ENCODE data around the gene PREP. TPM values are rescaled to one million over a fixed set of nuclear protein-coding genes. Genes with fewer than 3 reads are reported as not detected.

PREP gene
- polyA plus RNA-seq, 2 of the 4 experiments (the other 2 are of a cell fraction) = 18.9 to 29.7 TPM

- H3K27ac ChIP-seq = no peak overlapping the region
- POLR2A ChIA-PET = no interaction called here
- H3K4me1 ChIP-seq = peaks cover 6% of the 10 kb centered on the region; the same call in 1 of the 3 replicates
- no peak for ATAC-seq
- WGBS (ENCODE audit: missing lambda C conversion rate) = 72% methylated on average over 4 of the region's 4 CpGs
- no peak for DNase-seq (ENCODE audit: low read depth in 1 of 2, low spot score in 1 of 2)
- no peak overlapping the region for H3K4me2 ChIP-seq
- no peaks in the 10 kb centered on the region for H3K9me3 ChIP-seq
- CTCF ChIA-PET = interaction anchor here (1.0 to 2.5 kb wide), 4 partner anchors 9 to 272 kb away, joined by 3 to 9 read pairs (median 6); partner anchors contain the start of gene PREP
- TF ChIP-seq KDM1A (IDR thresholded peaks at IDR 0.05; ENCODE audit: low read depth) (no peak), FOXS1 (CRISPR knock-in tag; IDR thresholded peaks at IDR 0.05) (no peak), TFCP2L1 (CRISPR knock-in tag; IDR thresholded peaks at IDR 0.05) (no peak), NR3C1 (IDR thresholded peaks at IDR 0.05) (no peak), HOXB5 (CRISPR knock-in tag; IDR thresholded peaks at IDR 0.05) (no peak), EP300 (IDR thresholded peaks at IDR 0.05) (no peak)
- TF ChIP-seq, protein P1, sequence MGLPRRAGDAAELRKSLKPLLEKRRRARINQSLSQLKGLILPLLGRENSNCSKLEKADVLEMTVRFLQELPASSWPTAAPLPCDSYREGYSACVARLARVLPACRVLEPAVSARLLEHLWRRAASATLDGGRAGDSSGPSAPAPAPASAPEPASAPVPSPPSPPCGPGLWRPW (IDR thresholded peaks at IDR 0.05) = no peak
- H3K4me3 ChIP-seq = no peak overlapping the region
- no peak for FAIRE-seq
Measured at GRCh38 chr6:105372142-105372848, 30.6 kb downstream of the PREP start.

GRCh38 chr6:105370351-105370750 is 32.5 kb downstream of the PREP start:
- WGBS (ENCODE audit: missing lambda C conversion rate) = 96% methylated on average over 1 of the region's 1 CpG
- TF ChIP-seq MAX (IDR thresholded peaks at IDR 0.05) (no peak), EHF (CRISPR knock-in tag; IDR thresholded peaks at IDR 0.05) (no peak), RARB (CRISPR knock-in tag; IDR thresholded peaks at IDR 0.05) (no peak), ZC3H11A (IDR thresholded peaks at IDR 0.05) (no peak), PHF8 (IDR thresholded peaks at IDR 0.05; ENCODE audit: borderline replicate concordance, low read depth) (no peak), SMC3 (IDR thresholded peaks at IDR 0.05) (no peak), FOSL2 (IDR thresholded peaks at IDR 0.05) (no peak), FOSL2 (CRISPR knock-in tag; IDR thresholded peaks at IDR 0.05) (no peak), FOXS1 (CRISPR knock-in tag; IDR thresholded peaks at IDR 0.05) (no peak), HOXB5 (CRISPR knock-in tag; IDR thresholded peaks at IDR 0.05) (no peak), CBX2 (IDR thresholded peaks at IDR 0.05; ENCODE audit: borderline replicate concordance, low read depth) (no peak), HDAC2 (IDR thresholded peaks at IDR 0.05) (no peak), EHMT2 (IDR thresholded peaks at IDR 0.05; ENCODE audit: low read depth) (no peak), POLR2AphosphoS2 (conservative IDR thresholded peaks at IDR 0.05; ENCODE audit: low read length) (no peak), BHLHE40 (IDR thresholded peaks at IDR 0.05; ENCODE audit: low read depth, low read length) (no peak)
- TF ChIP-seq, protein P2, sequence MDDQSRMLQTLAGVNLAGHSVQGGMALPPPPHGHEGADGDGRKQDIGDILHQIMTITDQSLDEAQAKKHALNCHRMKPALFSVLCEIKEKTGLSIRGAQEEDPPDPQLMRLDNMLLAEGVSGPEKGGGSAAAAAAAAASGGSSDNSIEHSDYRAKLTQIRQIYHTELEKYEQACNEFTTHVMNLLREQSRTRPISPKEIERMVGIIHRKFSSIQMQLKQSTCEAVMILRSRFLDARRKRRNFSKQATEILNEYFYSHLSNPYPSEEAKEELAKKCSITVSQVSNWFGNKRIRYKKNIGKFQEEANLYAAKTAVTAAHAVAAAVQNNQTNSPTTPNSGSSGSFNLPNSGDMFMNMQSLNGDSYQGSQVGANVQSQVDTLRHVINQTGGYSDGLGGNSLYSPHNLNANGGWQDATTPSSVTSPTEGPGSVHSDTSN (IDR thresholded peaks at IDR 0.05) = no peak
- TF ChIP-seq, protein P3, sequence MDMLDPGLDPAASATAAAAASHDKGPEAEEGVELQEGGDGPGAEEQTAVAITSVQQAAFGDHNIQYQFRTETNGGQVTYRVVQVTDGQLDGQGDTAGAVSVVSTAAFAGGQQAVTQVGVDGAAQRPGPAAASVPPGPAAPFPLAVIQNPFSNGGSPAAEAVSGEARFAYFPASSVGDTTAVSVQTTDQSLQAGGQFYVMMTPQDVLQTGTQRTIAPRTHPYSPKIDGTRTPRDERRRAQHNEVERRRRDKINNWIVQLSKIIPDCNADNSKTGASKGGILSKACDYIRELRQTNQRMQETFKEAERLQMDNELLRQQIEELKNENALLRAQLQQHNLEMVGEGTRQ (IDR thresholded peaks at IDR 0.05) = no peak
- H3K27ac ChIP-seq = no peak overlapping the region
- ATAC-seq (no peak), FAIRE-seq (no peak), DNase-seq (ENCODE audit: low read depth in 1 of 2, low spot score in 1 of 2) (no peak)
- peaks cover 6% of the 10 kb centered on the region; the same call in 1 of the 3 replicates for H3K4me1 ChIP-seq
- no peak overlapping the region for H3K4me3 ChIP-seq
- ChIA-PET POLR2A (no interaction called here), CTCF (interaction anchor here (1.8 kb wide), 1 partner anchor 283 kb away, joined by 3 read pairs; no protein-coding TSS in a partner anchor)
- no peak overlapping the region for H3K4me2 ChIP-seq
- no peaks in the 10 kb centered on the region for H3K9me3 ChIP-seq

DNA sequence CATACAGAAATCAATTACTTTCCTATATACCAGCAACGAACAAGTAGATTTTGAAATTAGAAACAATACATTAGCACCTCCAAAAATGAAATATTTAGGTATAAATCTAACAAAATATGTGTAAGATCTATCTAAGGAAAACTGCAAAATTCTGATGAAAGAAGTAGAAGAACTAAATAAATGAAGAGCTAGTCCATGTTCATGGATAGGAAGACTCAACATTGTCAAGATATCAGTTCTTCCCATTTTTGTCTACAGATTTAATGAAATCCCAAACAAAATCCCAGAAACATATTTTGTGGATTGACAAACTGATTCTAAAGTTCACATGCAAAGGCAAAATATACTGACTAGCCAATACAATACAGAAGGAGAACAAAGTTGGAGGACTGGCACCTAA is 33.7 kb downstream of the PREP start:
- DNase-seq (ENCODE audit: low read depth in 1 of 2, low spot score in 1 of 2) (no peak), FAIRE-seq (no peak), ATAC-seq (no peak)
- Histone ChIP-seq H3K4me3 (no peak overlapping the region), H3K9me3 (no peaks in the 10 kb centered on the region), H3K27ac (no peak overlapping the region), H3K4me1 (peaks cover 4% of the 10 kb centered on the region; the same call in 1 of the 3 replicates), H3K4me2 (no peak overlapping the region)
- CTCF ChIA-PET = interaction anchor here (1.8 kb wide), 1 partner anchor 281 kb away, joined by 3 read pairs; no protein-coding TSS in a partner anchor
- 91% methylated on average over 1 of the region's 1 CpG for WGBS (ENCODE audit: missing lambda C conversion rate)
- no peak for TF ChIP-seq TP53 (CRISPR knock-in tag; IDR thresholded peaks at IDR 0.05)
- POLR2A ChIA-PET = no interaction called here

All from A549 (cell line).